Trophoblast cell (in vitro differentiated cells and primary cell): Measurements from ENCODE around the gene ZSCAN9.

ENCODE experiments used
- DNase-seq, 2 donors: peaks; one replicate each; pipeline ENCODE4 v3.0.0-alpha.2; 2016
- H2AFZ ChIP-seq: 2 replicates; pipeline ENCODE4 v1.6.1; 2013; ENCODE audit warnings: low read length, moderate library complexity, mild to moderate bottlenecking; ENCODE audit not compliant: insufficient read depth, poor library complexity
- H2AK5ac ChIP-seq: 2 replicates; pipeline ENCODE4 v1.6.1; 2013; ENCODE audit warnings: mild to moderate bottlenecking, low read length
- H2BK120ac ChIP-seq: 2 replicates; pipeline ENCODE4 v1.6.1; 2013; ENCODE audit warnings: low read length, mild to moderate bottlenecking, moderate library complexity; ENCODE audit not compliant: insufficient read depth, poor library complexity
- H2BK12ac ChIP-seq: 2 replicates; pipeline ENCODE4 v1.6.1; 2013; ENCODE audit warnings: mild to moderate bottlenecking, low read length, moderate library complexity
- H2BK5ac ChIP-seq: 2 replicates; pipeline ENCODE4 v1.6.1; 2013; ENCODE audit warnings: low read length, low read depth, moderate library complexity, mild to moderate bottlenecking; ENCODE audit not compliant: poor library complexity
- H3K14ac ChIP-seq: 2 replicates; pipeline ENCODE4 v1.6.1; 2013; ENCODE audit warnings: mild to moderate bottlenecking, low read length
- H3K18ac ChIP-seq: 2 replicates; pipeline ENCODE4 v1.6.1; 2013; ENCODE audit warnings: mild to moderate bottlenecking, low read length
- H3K23ac ChIP-seq: 2 replicates; pipeline ENCODE4 v1.6.1; 2013; ENCODE audit warnings: low read length
- H3K27ac ChIP-seq: 2 replicates; pipeline ENCODE4 v1.5.1; 2013; ENCODE audit warnings: low read depth, mild to moderate bottlenecking, inconsistent platforms, low read length, moderate library complexity
- H3K27me3 ChIP-seq: 2 replicates; pipeline ENCODE4 v1.6.1; 2013; ENCODE audit warnings: inconsistent platforms, mild to moderate bottlenecking, low read length, moderate library complexity; ENCODE audit not compliant: insufficient read depth
- H3K36me3 ChIP-seq, 2 experiments: 1 replicate in 1 of 2; 2 replicates in 1 of 2; pipeline ENCODE4 v1.6.1; 2013; ENCODE audit warnings: low read length in 2 of 2, mild to moderate bottlenecking in 2 of 2, moderate library complexity in 1 of 2; ENCODE audit not compliant: insufficient read depth in 2 of 2, control insufficient read depth in 1 of 2
- H3K4ac ChIP-seq: 2 replicates; pipeline ENCODE4 v1.6.1; 2013; ENCODE audit warnings: low read depth, mild to moderate bottlenecking, low read length, moderate library complexity
- H3K4me1 ChIP-seq, 2 experiments: 1 replicate in 1 of 2; 2 replicates in 1 of 2; pipeline ENCODE4 v1.6.1; 2013; ENCODE audit warnings: low read length in 2 of 2, mild to moderate bottlenecking in 2 of 2, moderate library complexity in 1 of 2; ENCODE audit not compliant: insufficient read depth in 2 of 2, control insufficient read depth in 1 of 2
- H3K4me2 ChIP-seq: 2 replicates; pipeline ENCODE4 v1.6.1; 2013; ENCODE audit warnings: inconsistent platforms, mild to moderate bottlenecking, low read length, moderate library complexity
- H3K4me3 ChIP-seq: 2 replicates; pipeline ENCODE4 v1.5.1; 2013; ENCODE audit warnings: mild to moderate bottlenecking, low read depth, low read length, inconsistent platforms
- H3K79me1 ChIP-seq: one replicate; pipeline ENCODE4 v1.6.1; 2013; ENCODE audit warnings: low read length
- H3K79me2 ChIP-seq: 2 replicates; pipeline ENCODE4 v1.6.1; 2013; ENCODE audit warnings: low read length, mild to moderate bottlenecking; ENCODE audit not compliant: control insufficient read depth, insufficient read depth, poor library complexity
- H3K9ac ChIP-seq: 2 replicates; pipeline ENCODE4 v1.6.1; 2013; ENCODE audit warnings: mild to moderate bottlenecking, low read length
- H3K9me3 ChIP-seq: 2 replicates; pipeline ENCODE4 v1.6.1; 2013; ENCODE audit warnings: low read depth, mild to moderate bottlenecking, control low read depth, inconsistent platforms, low read length; ENCODE audit not compliant: insufficient read depth
- H4K12ac ChIP-seq: 2 replicates; pipeline ENCODE4 v1.6.1; 2013; ENCODE audit warnings: low read depth, mild to moderate bottlenecking, low read length, moderate library complexity
- H4K8ac ChIP-seq: 2 replicates; pipeline ENCODE4 v1.6.1; 2013; ENCODE audit warnings: low read depth, mild to moderate bottlenecking, low read length, moderate library complexity
- H4K91ac ChIP-seq: one replicate; pipeline ENCODE4 v1.6.1; 2013; ENCODE audit warnings: low read depth, mild to moderate bottlenecking, low read length, moderate library complexity
- WGBS: extraction: QIAGEN DNeasy Blood & Tissue Kit; methylation state at CpG from one replicate; pipeline ENCODE4 v1.1.7; 2013; ENCODE audit warnings: missing lambda C conversion rate; ENCODE audit not compliant: insufficient read length, insufficient coverage; ENCODE audit errors: extremely low coverage; 5-methylcytosine and 5-hydroxymethylcytosine counted together

Gene ZSCAN9

GRCh38 chr6:28281288-28282064, 56.4 kb downstream of the ZSCAN9 start, which contains the start of gene PGBD1:
PGBD1 (plus strand) TSS chr6:28281572; CDS start chr6:28283814, 2,242 bp downstream.
- WGBS, result no CpG with 5 or more reads among the region's 50 CpGs
- H2AFZ ChIP-seq, result peak within 1 kb of the TSS; percentile 91
- H3K4me2 ChIP-seq, result peak within 1 kb of the TSS; percentile 70
- peak within 1 kb of the TSS; percentile 94 for H4K12ac ChIP-seq
- peak within 1 kb of the TSS; percentile 52 for H3K4ac ChIP-seq
- H3K4me3 ChIP-seq, result peak within 1 kb of the TSS; percentile 86
- H3K27me3 ChIP-seq, result no peaks in the 10 kb centered on the region
- H3K18ac ChIP-seq, result peak within 1 kb of the TSS; percentile 85
- H3K36me3 ChIP-seq, result peaks cover 10 to 20% of the 10 kb centered on the region in 2 experiments
- H3K79me2 ChIP-seq, result peaks cover 4% of the 10 kb centered on the region
- no peak within 1 kb of the TSS for H3K27ac ChIP-seq
- H4K8ac ChIP-seq, result peak within 1 kb of the TSS; percentile 97
- no peak within 1 kb of the TSS for H2BK12ac ChIP-seq
- H2BK5ac ChIP-seq, result peak within 1 kb of the TSS; percentile 46
- peaks cover 0 to 2% of the 10 kb centered on the region in 2 experiments for H3K4me1 ChIP-seq
- no peaks in the 10 kb centered on the region for H3K9me3 ChIP-seq
- H3K23ac ChIP-seq, result no peak within 1 kb of the TSS
- peak within 1 kb of the TSS; percentile 75 for H3K9ac ChIP-seq
- H2BK120ac ChIP-seq, result peak within 1 kb of the TSS; percentile 63
- peak within 1 kb of the TSS; percentile 64 for H3K14ac ChIP-seq
- peak; percentile 54 to 74 for DNase-seq
- H2AK5ac ChIP-seq, result no peak within 1 kb of the TSS
- peak within 1 kb of the TSS; percentile 89 for H4K91ac ChIP-seq
- H3K79me1 ChIP-seq, result peaks cover 4% of the 10 kb centered on the region

- H3K4me1 ChIP-seq, result peaks cover 0 to 2% of the 10 kb centered on the region in 2 experiments
- H2BK5ac ChIP-seq, result no peak overlapping the region
- no peak overlapping the region for H4K8ac ChIP-seq
- no peak overlapping the region for H3K9ac ChIP-seq
- no peak overlapping the region for H2AK5ac ChIP-seq
- peaks cover 4% of the 10 kb centered on the region for H3K79me2 ChIP-seq
- no peak overlapping the region for H3K4ac ChIP-seq
- H3K9me3 ChIP-seq, result no peaks in the 10 kb centered on the region
- H3K27ac ChIP-seq, result no peak overlapping the region
- no peak overlapping the region for H2AFZ ChIP-seq
- no peak overlapping the region for H2BK12ac ChIP-seq
- no peak overlapping the region for H4K91ac ChIP-seq
- H3K23ac ChIP-seq, result no peak overlapping the region
- no peak overlapping the region for H3K14ac ChIP-seq
- H4K12ac ChIP-seq, result no peak overlapping the region
- no peak overlapping the region for H3K4me3 ChIP-seq
- no CpG with 5 or more reads among the region's 2 CpGs for WGBS
- no peak overlapping the region for H3K18ac ChIP-seq
- H3K27me3 ChIP-seq, result no peaks in the 10 kb centered on the region
- peaks cover 4% of the 10 kb centered on the region for H3K79me1 ChIP-seq
- no peak overlapping the region for H3K4me2 ChIP-seq
- DNase-seq, result no peak
- peaks cover 14 to 20% of the 10 kb centered on the region in 2 experiments for H3K36me3 ChIP-seq
- H2BK120ac ChIP-seq, result no peak overlapping the region
Observed at GRCh38 chr6:28282926-28283325, 57.9 kb downstream of the ZSCAN9 start.
